ENCODE results near the gene UBE3B.

Gene UBE3B

DNA sequence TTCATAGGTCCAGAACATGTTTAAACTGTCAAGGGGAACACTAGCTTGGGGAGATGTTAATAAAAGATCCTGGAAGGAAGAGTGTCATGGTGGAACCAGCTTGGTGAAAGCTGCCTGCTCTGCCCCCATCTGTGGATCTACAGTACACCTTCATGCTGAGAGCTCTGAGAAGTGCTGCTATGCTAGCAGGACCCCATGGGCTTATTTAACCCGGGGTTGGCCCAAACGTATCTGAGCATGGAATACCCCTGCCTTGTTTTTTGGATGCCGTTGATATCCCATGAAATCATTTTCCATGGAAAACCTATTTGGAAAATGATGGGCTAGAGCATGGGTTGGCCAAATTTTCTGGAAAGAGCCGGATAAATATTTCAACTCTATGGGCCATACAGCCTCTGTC lies 14.2 kb downstream of the UBE3B start:
- no peak overlapping the region for H3K9ac ChIP-seq (ENCODE audit: low read length)
- H3K4me1 ChIP-seq (ENCODE audit: control insufficient read depth, low read depth, low read length) = no peaks in the 10 kb centered on the region
- H3K27me3 ChIP-seq (ENCODE audit: control insufficient read depth, insufficient read depth, low read length) = no peaks in the 10 kb centered on the region
- H3K36me3 ChIP-seq (ENCODE audit: control insufficient read depth, low read depth, low read length) = peaks cover 39% of the 10 kb centered on the region
- H3K4me3 ChIP-seq (ENCODE audit: low read length) = no peak overlapping the region
- H3K27ac ChIP-seq (ENCODE audit: low read length) = no peak overlapping the region
- no peaks in the 10 kb centered on the region for H3K9me3 ChIP-seq (ENCODE audit: control insufficient read depth, low read depth, low read length)

DNA sequence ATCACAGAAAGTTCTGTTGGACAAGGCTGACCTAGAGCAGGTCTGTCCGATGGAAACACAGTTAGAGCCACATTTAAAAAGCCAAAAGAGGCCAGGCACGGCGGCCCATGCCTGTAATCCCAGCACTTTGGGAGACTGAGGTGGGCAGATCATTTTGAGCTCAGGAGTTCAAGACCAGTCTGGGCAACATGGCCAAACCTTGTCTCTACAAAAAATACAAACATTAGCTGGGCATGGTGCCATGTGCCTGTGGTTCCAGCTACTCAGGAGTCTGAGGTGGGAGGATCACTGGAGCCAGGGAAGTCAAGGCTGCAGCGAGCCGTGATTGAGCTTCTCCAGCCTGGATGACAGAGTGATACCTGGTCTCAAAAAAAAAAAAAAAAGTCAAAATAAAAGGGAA lies 14.9 kb downstream of the UBE3B start:
- Histone ChIP-seq H3K27ac (ENCODE audit: low read length) (no peak overlapping the region), H3K4me1 (ENCODE audit: control insufficient read depth, low read depth, low read length) (no peaks in the 10 kb centered on the region), H3K4me3 (ENCODE audit: low read length) (no peak overlapping the region), H3K9ac (ENCODE audit: low read length) (no peak overlapping the region), H3K9me3 (ENCODE audit: control insufficient read depth, low read depth, low read length) (no peaks in the 10 kb centered on the region), H3K27me3 (ENCODE audit: control insufficient read depth, insufficient read depth, low read length) (no peaks in the 10 kb centered on the region), H3K36me3 (ENCODE audit: control insufficient read depth, low read depth, low read length) (peaks cover 32% of the 10 kb centered on the region)

DNA sequence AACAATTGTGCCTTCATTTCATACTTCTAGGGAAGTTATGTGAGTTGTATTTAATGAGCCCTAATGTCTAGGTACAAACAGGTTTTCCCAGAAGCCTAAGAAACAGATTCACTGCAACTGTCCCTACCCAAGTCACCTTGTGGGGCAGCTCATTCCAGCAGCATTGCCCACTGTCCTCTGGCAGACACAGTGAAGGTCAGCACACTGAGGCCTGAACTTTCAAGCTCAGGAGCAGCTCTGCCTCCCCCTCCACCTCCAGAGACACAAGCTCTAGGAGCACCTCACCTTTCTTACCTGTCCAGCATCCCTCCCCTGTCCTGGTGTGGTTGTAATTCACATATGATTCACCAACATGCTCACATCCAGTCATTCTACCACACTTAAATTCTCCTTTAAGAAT lies 15.7 kb downstream of the UBE3B start:
- Histone ChIP-seq H3K9me3 (ENCODE audit: control insufficient read depth, low read depth, low read length) (no peaks in the 10 kb centered on the region), H3K27me3 (ENCODE audit: control insufficient read depth, insufficient read depth, low read length) (no peaks in the 10 kb centered on the region), H3K4me1 (ENCODE audit: control insufficient read depth, low read depth, low read length) (no peaks in the 10 kb centered on the region), H3K4me3 (ENCODE audit: low read length) (no peak overlapping the region), H3K27ac (ENCODE audit: low read length) (no peak overlapping the region), H3K36me3 (ENCODE audit: control insufficient read depth, low read depth, low read length) (peaks cover 31% of the 10 kb centered on the region), H3K9ac (ENCODE audit: low read length) (no peak overlapping the region)

DNA sequence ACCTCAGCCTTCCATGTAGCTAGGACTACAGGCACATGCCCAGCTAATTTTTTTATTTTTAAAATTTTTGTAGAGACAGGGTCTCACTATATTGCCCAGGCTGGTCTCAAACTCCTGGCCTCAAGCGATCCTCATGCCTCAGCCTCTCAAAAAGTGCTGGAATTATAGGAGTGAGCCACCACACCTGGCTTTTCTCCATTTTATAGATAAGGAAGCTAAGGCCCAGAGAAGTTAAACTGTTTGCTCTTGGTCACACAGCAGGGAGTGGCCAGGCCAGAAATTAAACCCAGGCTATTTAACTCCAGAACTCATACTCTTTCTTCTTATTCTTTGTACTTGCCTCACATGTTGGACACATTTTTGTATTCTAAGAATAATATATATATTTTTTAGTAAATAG lies 16.5 kb downstream of the UBE3B start:
- H3K4me1 ChIP-seq (ENCODE audit: control insufficient read depth, low read depth, low read length) = no peaks in the 10 kb centered on the region
- no peak overlapping the region for H3K4me3 ChIP-seq (ENCODE audit: low read length)
- H3K9me3 ChIP-seq (ENCODE audit: control insufficient read depth, low read depth, low read length) = no peaks in the 10 kb centered on the region
- no peaks in the 10 kb centered on the region for H3K27me3 ChIP-seq (ENCODE audit: control insufficient read depth, insufficient read depth, low read length)
- H3K36me3 ChIP-seq (ENCODE audit: control insufficient read depth, low read depth, low read length) = peaks cover 29% of the 10 kb centered on the region
- H3K27ac ChIP-seq (ENCODE audit: low read length) = no peak overlapping the region
- no peak overlapping the region for H3K9ac ChIP-seq (ENCODE audit: low read length)

DNA sequence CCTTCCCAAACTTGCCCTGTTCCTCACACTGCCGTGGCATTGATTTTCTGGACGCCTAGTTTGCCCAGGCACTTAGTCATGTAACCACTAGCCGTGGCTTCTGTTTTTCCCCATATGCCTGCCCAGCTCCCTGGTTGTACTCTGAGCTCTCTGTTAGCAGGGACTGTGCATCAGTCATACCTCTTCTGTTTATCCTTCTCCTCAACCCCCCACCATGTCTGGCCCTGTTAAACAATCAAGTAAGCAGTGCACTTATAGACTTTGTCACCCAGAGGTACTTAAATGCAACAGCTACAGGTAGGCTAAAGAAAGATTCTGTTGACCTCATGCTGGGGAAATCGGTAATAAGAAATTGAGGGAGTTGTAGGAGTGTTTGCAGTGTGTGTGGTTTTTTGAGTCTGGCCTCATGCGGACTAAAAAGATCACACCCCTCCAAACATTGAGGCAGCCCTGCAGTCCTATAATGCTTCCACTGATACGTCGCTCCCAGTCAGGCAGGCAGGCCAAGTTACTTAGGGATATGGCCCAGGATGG lies 17.0 kb downstream of the UBE3B start:
- Histone ChIP-seq H3K4me3 (ENCODE audit: low read length) (no peak overlapping the region), H3K27ac (ENCODE audit: low read length) (no peak overlapping the region), H3K4me1 (ENCODE audit: control insufficient read depth, low read depth, low read length) (no peaks in the 10 kb centered on the region), H3K9ac (ENCODE audit: low read length) (no peak overlapping the region), H3K27me3 (ENCODE audit: control insufficient read depth, insufficient read depth, low read length) (no peaks in the 10 kb centered on the region), H3K36me3 (ENCODE audit: control insufficient read depth, low read depth, low read length) (peaks cover 26% of the 10 kb centered on the region), H3K9me3 (ENCODE audit: control insufficient read depth, low read depth, low read length) (no peaks in the 10 kb centered on the region)

DNA sequence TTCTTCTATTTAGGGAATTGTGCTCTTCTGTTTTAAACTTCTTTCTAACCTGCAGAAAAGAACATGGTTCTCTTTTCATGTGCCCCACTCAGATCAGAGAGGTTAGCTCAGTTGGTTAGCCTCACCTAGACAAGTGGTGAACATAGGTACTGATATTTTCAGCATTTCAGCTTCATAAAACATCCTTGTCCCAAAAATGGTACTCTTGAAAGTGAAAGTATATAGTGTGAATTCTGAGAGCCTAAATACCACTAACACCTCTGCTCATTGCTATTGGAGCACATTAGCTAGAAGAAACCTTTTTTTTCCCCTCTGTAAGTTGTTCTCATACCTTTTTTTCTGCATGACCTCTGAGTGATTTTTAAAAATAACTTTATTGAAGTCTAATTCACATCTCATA lies 17.6 kb downstream of the UBE3B start:
- Histone ChIP-seq H3K9ac (ENCODE audit: low read length) (no peak overlapping the region), H3K36me3 (ENCODE audit: control insufficient read depth, low read depth, low read length) (peaks cover 22% of the 10 kb centered on the region), H3K27ac (ENCODE audit: low read length) (no peak overlapping the region)

DNA sequence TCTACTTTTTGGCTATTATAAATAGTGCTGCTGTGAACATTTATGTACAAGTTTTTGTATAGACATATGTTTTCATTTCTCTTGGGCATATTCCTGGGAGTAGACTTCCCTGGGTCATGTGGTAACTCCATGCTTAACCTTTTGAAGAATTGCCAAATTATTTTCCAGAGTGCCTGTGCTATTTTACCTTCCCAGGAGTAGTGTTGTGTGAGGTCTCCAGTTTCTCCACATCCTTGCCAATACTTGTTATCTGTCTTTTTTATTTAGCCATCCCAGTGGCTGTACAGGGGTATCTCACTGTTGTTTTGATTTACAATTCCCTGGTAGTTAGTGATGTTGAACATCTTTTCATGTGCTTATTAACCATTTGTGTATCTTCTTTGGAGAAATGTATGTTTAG lies 18.9 kb downstream of the UBE3B start:
- H3K9me3 ChIP-seq (ENCODE audit: control insufficient read depth, low read depth, low read length) = no peaks in the 10 kb centered on the region
- no peak overlapping the region for H3K4me3 ChIP-seq (ENCODE audit: low read length)
- no peak overlapping the region for H3K9ac ChIP-seq (ENCODE audit: low read length)
- H3K36me3 ChIP-seq (ENCODE audit: control insufficient read depth, low read depth, low read length) = peaks cover 14% of the 10 kb centered on the region
- H3K4me1 ChIP-seq (ENCODE audit: control insufficient read depth, low read depth, low read length) = no peaks in the 10 kb centered on the region
- H3K27ac ChIP-seq (ENCODE audit: low read length) = no peak overlapping the region
- no peaks in the 10 kb centered on the region for H3K27me3 ChIP-seq (ENCODE audit: control insufficient read depth, insufficient read depth, low read length)

More for the DNA sequence above, 17.6 kb downstream of the UBE3B start:
- no peak overlapping the region for H3K4me3 ChIP-seq (ENCODE audit: low read length)
- no peaks in the 10 kb centered on the region for H3K27me3 ChIP-seq (ENCODE audit: control insufficient read depth, insufficient read depth, low read length)
- H3K4me1 ChIP-seq (ENCODE audit: control insufficient read depth, low read depth, low read length) = no peaks in the 10 kb centered on the region
- H3K9me3 ChIP-seq (ENCODE audit: control insufficient read depth, low read depth, low read length) = no peaks in the 10 kb centered on the region

DNA sequence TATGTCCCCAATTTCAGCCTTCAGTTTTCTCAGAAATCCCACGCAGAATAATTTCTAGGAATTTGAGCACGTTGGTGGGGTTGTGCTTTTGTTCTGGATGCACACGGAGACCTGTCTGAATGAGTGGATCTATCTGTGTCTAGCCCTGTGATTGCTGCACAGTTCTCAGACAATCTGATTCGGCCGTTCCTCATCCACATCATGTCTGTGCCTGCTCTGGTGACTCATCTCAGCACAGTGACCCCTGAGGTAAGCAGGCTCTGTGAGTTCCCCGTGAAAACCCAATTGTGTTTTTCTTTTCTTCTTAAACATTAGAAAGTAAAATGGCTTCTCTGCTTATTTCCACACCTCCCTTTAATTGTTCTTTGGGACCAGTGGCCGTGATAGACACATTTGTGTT lies 20.2 kb downstream of the UBE3B start:
- H3K9me3 ChIP-seq (ENCODE audit: control insufficient read depth, low read depth, low read length) = no peaks in the 10 kb centered on the region
- no peak overlapping the region for H3K4me3 ChIP-seq (ENCODE audit: low read length)
- H3K27ac ChIP-seq (ENCODE audit: low read length) = no peak overlapping the region
- H3K27me3 ChIP-seq (ENCODE audit: control insufficient read depth, insufficient read depth, low read length) = no peaks in the 10 kb centered on the region
- H3K9ac ChIP-seq (ENCODE audit: low read length) = no peak overlapping the region
- H3K4me1 ChIP-seq (ENCODE audit: control insufficient read depth, low read depth, low read length) = no peaks in the 10 kb centered on the region
- peaks cover 21% of the 10 kb centered on the region for H3K36me3 ChIP-seq (ENCODE audit: control insufficient read depth, low read depth, low read length)

DNA sequence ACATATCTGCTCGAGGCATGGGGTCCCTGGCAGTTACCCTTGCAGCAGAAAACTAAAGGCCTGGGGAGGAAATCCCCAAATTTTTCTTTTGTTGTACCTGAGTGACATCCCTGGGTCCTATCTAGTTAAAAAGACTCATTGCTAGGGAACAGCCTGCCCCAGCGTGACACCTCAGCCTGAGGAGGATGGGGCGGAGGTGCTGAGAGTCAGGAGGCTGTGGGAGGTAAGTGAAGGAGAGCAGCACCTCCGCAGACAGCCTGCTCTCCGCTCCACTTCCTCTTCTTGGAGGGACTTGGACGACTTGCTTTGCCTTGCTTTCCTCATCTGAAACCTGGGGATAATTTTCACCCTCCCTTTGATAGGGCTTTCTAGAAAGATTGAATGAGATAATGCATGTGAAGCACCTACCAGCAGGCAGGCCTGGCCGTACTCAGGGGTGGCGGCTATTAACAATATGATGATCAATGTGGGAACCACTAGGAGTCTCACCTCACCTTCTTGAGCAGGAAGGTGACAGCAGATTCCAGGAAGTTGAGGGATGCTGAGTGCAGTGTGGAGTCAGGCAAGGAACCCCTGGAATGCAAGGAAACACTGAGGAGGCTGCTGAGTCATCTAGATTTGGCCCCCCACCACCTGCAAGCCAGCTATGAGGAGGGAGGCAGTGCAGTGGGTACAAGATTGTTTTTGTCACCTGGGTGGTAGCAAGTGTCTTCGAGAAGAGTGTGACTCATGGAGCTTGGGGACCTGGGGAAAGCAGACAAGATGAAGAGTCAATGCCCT lies 23.2 kb downstream of the UBE3B start:
- Histone ChIP-seq H3K36me3 (ENCODE audit: control insufficient read depth, low read depth, low read length) (peaks cover 41% of the 10 kb centered on the region), H3K9ac (ENCODE audit: low read length) (no peak overlapping the region), H3K27me3 (ENCODE audit: control insufficient read depth, insufficient read depth, low read length) (no peaks in the 10 kb centered on the region), H3K27ac (ENCODE audit: low read length) (no peak overlapping the region), H3K9me3 (ENCODE audit: control insufficient read depth, low read depth, low read length) (no peaks in the 10 kb centered on the region), H3K4me1 (ENCODE audit: control insufficient read depth, low read depth, low read length) (no peaks in the 10 kb centered on the region), H3K4me3 (ENCODE audit: low read length) (no peak overlapping the region)

DNA sequence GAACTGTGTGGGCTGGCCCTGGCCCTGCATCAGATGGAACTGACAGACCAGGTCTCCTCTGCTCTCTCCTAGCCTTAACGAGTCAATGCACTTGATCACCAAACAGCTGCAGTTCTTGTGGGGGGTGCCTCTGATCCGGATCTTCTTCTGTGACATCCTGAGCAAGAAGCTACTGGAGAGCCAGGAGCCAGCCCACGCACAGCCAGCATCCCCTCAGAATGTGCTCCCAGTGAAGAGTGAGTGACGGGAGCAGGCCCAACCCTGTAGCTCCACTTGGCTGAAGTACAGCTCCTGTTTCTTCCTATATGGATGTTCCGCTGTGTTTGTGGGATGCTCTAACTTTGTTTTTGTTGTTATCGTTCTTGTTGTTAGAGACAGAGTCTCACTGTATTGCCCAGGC lies 23.9 kb downstream of the UBE3B start:
- no peak overlapping the region for H3K9ac ChIP-seq (ENCODE audit: low read length)
- H3K36me3 ChIP-seq (ENCODE audit: control insufficient read depth, low read depth, low read length) = peaks cover 45% of the 10 kb centered on the region
- no peak overlapping the region for H3K27ac ChIP-seq (ENCODE audit: low read length)
- H3K4me1 ChIP-seq (ENCODE audit: control insufficient read depth, low read depth, low read length) = no peaks in the 10 kb centered on the region
- no peaks in the 10 kb centered on the region for H3K9me3 ChIP-seq (ENCODE audit: control insufficient read depth, low read depth, low read length)
- no peak overlapping the region for H3K4me3 ChIP-seq (ENCODE audit: low read length)
- no peaks in the 10 kb centered on the region for H3K27me3 ChIP-seq (ENCODE audit: control insufficient read depth, insufficient read depth, low read length)

DNA sequence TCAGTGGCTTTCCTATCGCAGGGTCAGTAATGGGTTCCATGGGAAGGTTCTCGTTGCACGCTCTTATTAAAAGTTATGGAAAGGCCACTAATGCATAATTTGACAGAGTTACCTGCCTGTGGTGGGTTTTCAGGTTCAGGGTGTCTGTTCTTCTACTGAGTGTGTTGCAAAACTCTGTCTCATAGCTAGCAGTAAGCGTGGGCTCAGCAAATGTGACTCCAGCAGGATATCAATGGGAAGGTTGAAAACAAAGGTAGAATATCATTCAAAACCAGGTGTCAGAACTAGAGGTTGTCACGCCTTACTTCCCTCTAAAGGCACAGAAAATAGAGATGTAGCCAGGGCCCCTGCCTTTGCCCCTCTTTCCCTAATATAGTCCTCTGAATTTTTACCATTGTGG lies 24.9 kb downstream of the UBE3B start:
- H3K27me3 ChIP-seq (ENCODE audit: control insufficient read depth, insufficient read depth, low read length) = no peaks in the 10 kb centered on the region
- no peaks in the 10 kb centered on the region for H3K4me1 ChIP-seq (ENCODE audit: control insufficient read depth, low read depth, low read length)
- no peak overlapping the region for H3K9ac ChIP-seq (ENCODE audit: low read length)
- no peaks in the 10 kb centered on the region for H3K9me3 ChIP-seq (ENCODE audit: control insufficient read depth, low read depth, low read length)
- H3K27ac ChIP-seq (ENCODE audit: low read length) = no peak overlapping the region
- H3K4me3 ChIP-seq (ENCODE audit: low read length) = no peak overlapping the region
- peaks cover 49% of the 10 kb centered on the region for H3K36me3 ChIP-seq (ENCODE audit: control insufficient read depth, low read depth, low read length)

DNA sequence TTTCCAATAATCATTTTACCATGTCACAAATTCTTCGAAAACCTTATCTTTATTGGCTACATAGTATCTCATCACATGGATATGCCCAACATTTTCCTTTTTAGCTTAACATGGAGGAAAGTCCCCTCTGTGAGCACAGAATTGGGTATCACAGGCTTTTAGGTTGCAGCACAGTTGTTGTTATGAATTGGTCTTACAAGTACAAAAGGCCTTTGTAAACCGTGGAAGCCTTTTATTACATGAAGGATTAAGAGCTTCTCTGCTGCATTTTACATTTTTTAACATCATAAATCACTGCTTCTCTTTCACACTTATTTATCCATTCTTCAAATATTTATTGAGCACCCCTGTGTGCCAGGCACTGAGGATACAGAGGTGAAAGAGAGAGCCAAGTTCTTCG lies 26.2 kb downstream of the UBE3B start:
- Histone ChIP-seq H3K4me3 (ENCODE audit: low read length) (no peak overlapping the region), H3K4me1 (ENCODE audit: control insufficient read depth, low read depth, low read length) (no peaks in the 10 kb centered on the region), H3K27me3 (ENCODE audit: control insufficient read depth, insufficient read depth, low read length) (no peaks in the 10 kb centered on the region), H3K9me3 (ENCODE audit: control insufficient read depth, low read depth, low read length) (no peaks in the 10 kb centered on the region), H3K36me3 (ENCODE audit: control insufficient read depth, low read depth, low read length) (peaks cover 50% of the 10 kb centered on the region), H3K9ac (ENCODE audit: low read length) (no peak overlapping the region), H3K27ac (ENCODE audit: low read length) (no peak overlapping the region)

Data from iPS-18a (cell line).